NCI-H526 treated with DMSO at 0.1 percent for 48 hours (cell line): ENCODE data around the gene VWCE.
A peak's percentile ranks its signal among the peaks of the same experiment; 100 is the strongest.

Source experiments
- DNase-seq: peaks from one replicate; lab custom pipeline; 2025; lab: John Stamatoyannopoulos, UW

The VWCE gene

DNA sequence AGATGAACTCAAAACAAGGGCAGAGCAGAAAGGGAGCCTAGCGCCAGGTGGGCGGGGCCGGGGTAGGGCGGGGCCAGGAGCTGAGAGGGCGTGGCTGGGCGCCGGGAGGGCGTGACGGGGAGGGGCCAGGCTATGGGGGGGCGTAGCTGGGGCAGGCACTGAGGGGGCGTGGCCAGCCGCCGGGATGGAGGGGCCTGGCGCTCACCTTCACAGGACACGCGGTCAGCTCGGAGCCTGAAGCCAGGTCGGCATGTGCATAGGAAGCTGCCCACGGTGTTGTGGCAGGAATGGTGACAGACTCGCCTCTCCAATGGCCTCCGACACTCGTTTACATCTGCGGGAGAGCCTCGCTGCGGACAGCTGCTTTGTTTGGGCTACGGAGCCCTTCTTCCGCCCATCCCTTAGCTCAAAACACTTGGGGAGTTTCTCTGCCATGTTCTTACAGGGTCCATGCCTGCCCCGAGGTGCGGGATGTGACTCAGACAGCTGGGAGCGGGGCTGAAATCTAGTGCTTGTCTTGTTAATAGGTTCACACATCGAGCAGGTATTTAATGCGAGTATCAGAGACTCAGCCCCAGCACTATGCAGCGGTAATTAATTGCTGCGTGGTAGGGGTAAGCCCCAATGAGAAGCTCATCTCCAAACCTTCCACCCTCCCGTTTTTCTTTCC lies 13.4 kb downstream of the VWCE start:
- peak; percentile 18 for DNase-seq

DNA sequence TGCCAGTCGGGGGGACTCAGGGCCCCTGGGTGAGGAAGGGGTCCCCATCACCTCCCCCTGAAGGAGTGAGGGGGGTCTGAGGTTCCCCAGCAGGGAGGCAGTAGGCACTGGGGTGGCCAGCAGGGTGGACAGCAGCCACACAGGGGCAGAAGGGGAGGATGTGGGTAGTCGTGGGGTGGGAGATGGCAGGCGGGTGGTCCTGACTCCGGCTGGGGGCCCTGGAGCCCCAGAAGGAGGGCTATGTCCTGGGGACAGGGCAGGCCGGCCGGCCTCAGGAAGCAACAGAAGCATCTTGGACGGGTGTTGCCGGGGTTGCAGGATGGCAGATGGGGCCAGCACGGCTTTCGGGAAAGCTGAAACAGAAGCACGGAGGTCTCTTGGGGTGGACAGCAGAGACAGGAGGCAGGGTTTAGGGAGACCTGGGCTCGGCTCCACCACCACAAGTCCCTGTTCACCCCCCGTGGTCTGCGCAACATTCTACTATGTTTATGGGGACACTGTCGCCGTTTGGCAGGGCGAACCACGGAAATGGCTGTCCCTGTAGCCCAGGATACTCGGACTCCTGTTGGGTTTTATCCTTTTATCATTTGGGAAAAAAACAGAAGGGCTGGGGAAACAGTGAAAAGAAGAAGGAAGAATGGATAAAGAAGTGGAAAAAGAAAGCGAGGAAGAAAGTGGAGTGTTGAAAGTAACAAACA lies 14.1 kb downstream of the VWCE start:
- no peak for DNase-seq

DNA sequence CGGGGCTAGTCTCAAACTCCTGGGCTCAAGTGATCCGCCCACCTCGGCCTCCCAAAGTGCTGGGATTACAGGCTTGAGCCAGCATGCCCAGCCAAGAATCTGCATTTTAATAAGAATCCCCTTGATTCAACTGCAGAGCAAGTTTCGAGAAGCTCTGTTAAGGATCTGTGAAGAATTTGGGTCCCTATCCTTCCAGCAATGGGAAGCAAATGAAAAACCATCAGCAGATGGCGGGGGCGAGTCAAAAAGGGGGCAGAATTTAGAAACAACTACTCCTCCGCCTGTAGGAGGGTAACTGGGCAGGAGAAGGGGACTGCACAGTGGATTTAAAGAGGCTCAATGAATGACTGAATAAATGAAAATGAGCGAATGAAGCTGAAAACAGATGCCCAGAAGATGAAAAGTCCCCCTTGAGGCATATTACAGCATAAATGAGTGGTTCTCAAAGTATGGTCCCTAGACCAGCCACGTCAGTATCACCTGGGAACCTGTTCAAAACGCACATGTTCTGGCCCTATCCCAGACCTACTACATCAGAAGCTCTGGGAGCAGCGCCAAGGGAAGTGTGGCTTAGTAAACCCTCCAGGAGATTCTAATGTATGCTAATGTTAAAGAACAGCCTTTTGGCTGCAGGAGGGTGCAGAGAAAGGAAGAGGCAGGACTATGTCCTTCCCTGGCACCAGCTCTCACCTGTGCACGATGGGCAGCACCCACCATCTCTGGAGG lies 15.0 kb downstream of the VWCE start:
- DNase-seq, result no peak

DNA sequence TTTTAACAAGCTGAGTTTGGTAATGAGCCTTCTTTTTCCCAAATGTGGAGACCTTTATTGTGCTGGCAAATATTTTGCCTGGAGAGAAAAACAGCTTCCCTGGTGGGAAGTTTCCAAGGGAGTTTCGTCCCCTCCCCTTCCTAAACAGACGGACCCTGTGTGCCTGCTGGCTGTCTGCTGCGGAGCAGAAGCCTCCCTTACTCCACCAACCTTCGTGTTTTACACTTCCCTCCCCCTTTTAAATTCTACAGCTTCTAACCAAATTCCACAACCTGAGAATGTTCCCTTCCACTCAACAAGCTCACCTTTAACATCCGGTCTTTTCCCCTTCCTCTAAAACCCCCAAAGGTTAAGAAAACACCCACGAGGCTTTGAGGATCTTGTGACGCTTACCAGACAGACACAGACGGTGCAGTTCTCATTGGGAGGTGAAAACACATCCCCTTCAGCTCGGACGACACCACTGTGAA lies 17.1 kb downstream of the VWCE start:
- DNase-seq, result no peak

DNA sequence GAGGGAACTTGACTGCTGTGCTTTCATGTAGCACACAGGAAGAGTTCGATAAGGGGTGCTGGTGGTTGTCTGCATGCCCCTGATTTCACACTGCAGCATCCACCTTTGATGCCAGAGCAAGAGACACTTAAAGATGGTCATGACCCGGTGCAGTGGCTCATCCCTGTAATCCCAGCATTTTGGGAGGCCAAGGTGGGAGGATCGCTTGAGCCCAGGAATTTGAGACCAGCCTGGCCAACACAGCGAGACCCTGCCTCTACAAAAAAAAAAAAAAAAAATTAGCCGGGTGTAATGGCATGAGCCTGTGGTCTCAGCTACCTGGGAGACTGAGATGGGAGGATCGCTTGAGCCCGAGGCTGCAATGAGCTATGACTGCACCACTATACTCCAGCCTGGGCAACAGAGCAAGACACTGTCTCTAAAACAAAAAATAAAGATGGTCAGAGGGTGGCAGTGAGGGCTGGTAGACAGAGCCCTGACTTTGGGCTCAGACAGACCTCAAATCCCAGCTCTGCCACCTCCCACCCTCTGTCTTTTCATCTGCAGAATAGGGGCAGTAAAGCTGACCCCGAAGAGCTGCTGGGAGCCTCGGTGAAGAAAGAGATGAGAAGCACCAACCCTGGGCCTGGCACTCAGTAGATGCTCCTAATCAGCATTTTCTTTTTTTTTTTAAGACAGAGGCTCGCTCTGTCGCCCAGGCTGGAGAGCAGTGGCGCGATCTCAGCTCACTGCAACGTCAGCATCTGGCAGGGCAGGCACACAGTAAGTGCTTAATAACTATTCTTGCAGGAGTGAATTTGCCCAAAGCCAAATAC lies 17.7 kb downstream of the VWCE start:
- no peak for DNase-seq

DNA sequence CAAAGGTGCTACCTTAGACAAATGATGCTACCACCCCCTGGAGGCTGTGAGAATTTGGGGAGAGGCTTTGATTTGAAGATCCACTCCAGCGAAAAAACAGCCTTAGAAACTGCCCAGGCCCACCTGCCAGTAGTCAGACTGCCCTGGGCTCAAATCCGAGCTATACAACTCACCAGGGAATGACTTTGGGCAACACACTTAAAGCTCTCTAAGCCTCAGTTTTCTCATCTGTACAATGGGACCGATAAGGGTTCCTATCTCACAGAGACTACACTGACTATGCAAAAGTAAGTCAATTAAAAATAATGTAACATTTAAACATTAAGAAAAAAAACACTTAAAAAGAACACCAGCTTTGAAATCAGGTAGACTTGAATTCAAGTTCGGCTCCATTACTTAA lies 19.9 kb downstream of the VWCE start:
- DNase-seq, result no peak

DNA sequence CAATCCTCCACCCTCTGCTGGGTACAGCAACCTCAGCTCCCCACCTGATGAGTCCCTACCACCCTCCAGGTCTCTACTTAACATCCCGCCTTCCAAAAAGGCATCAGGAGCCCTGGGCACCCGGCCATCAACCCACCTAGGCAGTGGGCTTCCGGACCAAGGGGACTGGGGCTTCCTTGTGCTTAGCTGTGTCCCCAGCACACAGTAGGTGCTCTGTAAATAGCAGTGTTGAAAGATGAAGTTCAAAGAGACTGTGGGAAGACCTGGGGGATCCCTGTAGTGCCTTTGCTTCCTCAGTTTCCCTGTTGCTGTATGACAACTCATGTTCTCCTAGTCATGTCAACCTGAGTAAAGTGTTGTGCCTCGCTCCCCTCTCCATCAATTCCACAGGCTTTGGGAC lies 21.0 kb downstream of the VWCE start:
- DNase-seq, result no peak

DNA sequence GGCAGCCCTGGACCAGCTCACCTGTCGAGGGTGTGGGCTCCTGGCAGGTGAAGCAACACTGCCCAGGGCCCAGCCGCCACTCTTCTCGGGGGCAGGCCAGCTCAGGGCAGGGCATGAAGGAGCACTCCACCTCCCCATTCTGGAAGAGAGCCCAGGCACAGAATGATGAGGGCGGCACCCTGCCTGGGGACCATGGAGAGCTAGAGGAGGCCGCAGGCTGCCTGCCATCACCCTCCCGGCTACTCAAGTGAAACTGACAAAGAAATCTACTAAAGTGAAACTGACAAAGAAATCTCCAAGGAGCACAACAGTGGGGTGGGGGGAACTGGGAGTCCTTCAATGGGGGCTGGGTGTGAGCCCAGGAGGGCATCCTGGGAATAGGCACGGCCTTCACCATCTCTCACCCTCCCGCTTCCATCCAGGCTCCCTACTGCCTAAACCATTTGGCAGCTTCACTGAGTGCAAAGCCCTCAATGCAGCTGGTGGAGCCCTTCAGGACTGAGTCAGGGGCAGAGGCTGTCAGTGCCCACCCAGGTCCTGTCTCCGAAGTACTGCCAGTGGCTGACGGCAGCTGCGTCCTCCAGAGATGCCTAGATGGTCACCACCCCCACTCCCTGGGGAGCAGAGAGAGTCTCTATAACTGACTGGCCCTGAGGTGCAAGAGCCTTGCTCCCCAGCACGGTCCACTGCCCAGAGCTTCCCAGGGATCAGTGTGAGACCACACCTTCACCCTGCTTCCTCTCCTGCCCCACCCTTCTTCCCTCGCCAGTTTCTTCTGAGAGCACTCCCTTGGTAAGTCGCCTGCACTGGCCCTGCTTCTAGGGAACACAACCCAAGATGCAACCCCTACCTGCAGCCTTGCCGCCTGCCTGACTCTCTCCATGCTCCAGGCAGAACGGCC lies 21.7 kb downstream of the VWCE start:
- no peak for DNase-seq

DNA sequence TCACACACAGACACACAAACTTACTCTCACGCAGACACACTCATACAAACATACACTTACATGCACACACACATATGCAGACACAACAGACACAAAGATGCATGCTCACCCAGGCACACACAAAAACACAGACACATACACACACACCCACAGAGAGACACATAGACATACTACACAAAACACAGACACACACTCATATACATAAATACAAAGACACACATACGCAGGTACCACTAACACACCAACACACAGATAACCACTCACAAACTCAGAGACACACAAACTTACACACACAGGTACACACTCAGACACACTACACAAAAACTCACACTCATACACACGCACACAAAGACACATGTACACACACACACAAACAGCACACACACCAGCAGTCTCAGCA lies 22.4 kb downstream of the VWCE start:
- DNase-seq, result no peak

DNA sequence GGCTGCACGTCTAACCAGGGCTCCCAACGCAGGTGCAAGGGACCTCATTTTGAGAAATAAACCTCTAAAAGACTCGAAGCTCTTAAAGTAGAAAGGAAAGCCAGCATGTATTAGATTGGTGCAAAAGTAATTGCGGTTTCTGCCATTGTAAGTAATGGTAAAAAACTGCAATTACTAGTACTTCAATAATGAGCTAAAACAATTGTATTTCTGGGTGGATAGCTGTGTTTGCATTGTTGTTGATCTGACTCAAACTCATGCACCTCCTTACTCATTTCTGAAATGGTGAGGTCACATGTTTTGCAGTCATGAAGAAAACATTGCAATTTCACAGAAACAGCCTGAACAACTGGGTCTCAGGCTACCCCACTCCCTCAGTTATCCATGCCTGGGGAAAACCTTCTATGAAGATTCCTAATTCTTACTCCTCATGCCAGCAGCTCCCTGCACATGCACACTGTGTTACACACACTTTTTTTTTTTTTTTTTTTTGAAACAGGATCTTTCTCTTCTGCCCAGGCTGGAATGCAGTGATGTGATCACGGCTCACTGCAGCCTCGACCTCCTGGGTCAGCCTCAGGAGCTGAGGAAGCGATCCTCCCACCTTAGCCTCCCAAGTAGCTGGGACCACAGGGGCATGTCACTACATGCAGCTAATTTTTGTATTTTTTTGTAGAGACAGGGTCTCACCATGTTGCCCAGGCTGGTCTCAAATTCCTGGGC lies 24.6 kb downstream of the VWCE start:
- no peak for DNase-seq

DNA sequence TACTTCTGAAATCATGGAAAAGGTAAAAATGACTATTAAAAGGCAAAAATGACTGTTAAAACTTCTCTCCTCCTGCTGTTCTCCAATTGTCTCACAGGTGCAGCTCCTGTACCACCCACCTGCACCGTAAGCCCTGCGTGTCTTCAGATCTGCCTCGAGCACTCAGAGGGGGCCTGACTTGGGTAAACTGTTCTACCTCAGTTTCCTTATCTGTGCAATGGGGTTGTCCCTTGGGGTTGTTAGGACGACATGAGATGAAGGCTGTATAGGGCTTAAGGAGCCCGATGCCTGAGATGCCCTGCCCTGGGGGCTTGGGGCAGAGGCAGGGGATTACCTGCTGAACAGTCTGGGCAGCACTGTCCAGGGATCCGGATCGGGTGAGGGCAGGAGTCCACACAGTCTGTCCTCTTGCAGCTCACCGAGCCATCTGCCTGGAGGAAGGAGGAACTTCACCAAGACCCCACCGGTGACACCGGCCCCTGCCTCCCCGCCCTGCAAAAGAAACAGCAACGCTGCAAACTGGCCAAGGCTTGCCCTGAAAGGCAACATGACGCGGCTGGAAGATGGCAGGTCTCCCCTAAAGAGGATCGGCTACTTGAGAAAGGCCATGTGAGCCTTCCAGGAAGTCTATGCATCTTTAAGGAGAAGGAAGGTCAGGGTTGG lies 26.4 kb downstream of the VWCE start:
- DNase-seq, result no peak

DNA sequence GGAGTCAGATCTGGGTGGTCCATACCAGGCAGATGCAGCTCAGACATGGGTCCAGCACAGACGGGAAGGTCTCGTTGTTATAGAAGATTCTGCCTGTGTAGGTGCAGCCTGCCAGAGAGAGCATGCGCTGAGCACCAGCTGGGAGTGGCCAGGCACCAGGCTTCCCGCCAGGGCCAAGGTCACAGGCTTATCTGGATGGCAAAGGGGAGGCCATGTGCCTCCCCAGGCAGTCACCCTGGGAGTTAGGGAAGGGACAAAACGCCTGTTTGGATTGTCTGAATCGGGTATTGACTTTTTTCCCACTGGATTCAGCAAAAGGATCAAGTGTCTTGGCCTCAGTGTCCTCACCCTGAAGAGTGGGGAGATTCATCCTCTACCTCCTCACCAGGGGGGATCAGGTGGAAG lies 27.7 kb downstream of the VWCE start:
- no peak for DNase-seq

DNA sequence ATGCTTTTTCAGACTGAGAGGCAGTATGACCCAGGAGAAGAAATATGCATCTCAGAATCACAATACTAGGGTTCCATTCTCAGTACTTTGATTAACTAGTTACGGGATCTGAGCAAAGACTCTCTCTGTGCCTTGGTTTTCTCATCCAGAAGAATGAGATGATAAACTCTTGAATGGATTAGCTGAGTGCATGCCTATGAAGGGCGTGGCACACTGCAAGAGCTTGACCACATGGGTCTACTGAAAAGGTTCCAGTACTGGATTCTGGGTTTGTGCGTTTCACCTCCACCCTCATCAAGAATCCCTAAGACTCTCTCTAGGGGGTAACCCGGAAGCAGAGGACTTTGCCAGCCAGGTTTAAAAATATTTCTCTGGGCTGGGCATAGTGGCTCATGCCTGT lies 28.5 kb downstream of the VWCE start:
- DNase-seq, result no peak

DNA sequence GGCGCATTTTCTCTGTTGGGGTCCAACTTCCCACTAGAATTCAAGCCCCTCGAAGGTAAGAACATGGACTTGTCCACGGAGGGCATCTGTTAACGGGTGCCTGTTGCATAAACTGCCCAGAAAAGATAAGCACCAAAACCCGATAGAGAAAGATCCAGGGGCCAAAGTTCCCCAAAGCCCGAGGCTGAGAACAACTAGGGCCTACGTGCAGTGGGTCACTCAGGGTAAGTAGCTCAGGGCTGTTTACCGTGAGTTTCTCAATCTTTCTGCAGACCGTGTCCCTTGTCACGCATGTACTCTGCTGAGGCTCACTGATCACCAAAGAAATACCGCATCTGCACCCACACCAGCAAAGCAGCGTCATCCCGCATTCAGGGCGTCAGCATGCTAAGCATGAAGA lies 29.8 kb downstream of the VWCE start:
- DNase-seq, result no peak

DNA sequence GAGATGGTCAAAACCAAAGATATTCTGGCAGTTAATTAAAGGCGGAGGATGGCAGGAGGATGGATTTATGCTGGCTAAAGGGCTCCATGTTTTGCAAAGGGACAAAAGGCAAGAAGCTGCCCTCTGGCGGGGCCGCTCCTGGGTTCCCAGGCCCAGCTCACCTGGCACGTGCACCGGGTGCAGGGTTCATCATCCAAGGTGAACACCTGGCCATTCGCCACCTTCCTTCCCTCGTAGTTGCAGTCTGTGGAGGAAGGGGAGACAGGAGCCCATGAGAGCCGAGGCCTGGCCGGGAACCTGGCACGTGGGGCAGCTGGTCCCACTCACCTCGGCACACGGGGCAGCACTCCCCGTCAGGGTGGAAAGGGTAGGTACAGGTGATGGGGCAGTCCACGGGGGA lies 30.3 kb downstream of the VWCE start:
- DNase-seq, result no peak

DNA sequence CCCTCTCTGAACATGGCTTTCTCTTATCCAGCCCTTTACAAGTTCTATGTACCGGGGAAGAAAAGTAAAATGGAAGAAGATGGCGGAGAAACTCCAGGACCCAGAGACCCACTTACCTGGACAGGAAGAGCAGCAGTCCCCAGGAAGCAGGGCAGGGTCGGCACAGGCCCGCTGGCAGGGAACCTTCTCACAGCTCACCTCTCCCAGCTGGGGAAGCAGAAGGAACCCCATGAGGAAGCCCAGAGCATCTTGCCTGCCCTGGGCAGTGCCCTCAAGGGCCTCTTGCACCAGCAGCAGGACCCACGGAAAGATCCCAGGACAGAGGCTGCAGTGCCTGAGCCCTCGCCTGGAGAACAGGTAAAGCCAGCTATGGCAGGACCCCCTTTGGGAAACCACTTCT lies 30.7 kb downstream of the VWCE start:
- no peak for DNase-seq

DNA sequence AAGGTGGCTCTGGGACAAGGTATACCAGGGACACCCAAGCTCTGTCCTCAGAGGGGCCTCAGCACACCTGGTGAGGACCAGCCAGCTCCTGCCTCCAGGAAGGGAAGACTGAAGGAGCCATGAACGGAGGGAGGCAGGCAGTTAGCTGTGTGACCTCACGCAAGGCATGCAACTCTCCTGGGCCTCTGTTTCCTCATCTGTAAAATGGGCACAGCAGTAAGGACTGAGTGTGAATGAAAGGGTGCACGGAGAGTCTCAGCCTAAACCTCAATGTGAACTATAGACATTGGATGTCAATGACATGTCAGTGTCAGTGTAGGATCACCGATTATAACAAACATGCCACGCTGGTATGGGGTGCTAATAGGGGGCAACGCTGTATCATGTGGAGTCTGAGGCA lies 35.8 kb downstream of the VWCE start:
- no peak for DNase-seq

DNA sequence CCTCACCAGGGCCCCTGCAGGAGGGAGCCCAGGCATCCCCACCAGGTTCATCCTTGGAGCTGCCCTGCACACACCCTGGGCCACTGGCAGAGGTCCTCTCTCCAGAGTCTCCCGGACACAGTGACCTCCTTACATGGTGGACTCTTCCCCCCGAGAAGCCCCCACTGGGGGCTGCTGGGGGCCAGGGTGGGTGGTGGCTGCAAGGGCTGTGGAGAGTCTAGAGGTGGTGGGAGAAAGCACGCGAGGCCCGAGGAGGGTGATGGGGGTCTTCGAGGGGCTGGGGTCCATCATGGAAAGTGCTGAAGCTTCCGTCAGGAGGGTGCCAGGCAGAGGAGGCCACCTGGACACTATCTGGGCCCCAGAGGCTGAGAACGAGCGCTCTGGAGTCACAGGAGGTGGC lies 36.6 kb downstream of the VWCE start:
- DNase-seq, result no peak

DNA sequence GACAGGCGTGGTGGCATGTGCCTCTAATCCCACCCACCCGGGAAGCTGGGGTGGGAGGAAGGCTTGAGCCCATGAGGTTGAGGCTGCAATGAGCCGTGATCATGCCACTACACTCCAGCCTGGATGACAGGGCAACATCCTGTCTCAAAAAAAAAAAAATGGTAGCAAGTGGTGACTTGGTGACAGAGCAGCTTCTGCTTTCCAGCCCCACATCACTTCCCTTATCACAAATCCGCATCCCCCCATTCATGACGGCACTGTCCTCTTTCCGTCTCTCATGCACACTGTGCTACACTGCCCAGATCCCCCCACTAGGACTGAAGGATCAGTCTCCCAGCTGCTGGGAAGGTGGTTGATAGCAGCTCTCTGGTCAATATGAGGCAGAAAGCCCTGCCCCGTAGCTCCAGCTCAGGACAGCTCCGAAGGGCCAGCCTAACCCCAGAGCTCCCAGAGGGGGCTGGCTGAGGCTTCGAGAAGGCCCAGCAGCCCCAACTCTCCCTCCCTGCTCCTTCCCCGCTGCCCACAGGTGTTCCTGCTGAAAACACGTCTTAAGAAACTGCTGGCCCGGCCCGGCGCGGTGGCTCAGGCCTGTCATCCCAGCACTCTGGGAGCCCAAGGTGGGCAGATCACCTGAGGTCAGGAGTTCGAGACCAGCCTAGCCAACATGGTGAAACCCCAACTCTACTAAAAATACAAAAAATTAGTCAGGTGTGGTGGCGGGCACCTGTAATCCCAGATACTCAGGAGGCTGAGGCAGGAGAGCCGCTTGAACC lies 38.2 kb downstream of the VWCE start:
- DNase-seq, result no peak
